Muscle layer of colon (tissue), 2 donors: ENCODE data around the gene TMEM26.
A peak's percentile ranks its signal among the peaks of the same experiment; 100 is the strongest.

Experiments used
- H3K27ac ChIP-seq: one replicate; pipeline ENCODE4 v1.7.0; 2013; ENCODE audit warnings: low read depth, mild to moderate bottlenecking, low read length, moderate library complexity
- H3K27me3 ChIP-seq, 2 donors: one replicate each; pipeline ENCODE4 v1.7.0; 2013; ENCODE audit warnings: low read length in 2 of 2, mild to moderate bottlenecking in 2 of 2; ENCODE audit not compliant: insufficient read depth in 2 of 2, control insufficient read depth in 1 of 2
- H3K36me3 ChIP-seq: one replicate; pipeline ENCODE4 v1.7.0; 2013; ENCODE audit warnings: mild to moderate bottlenecking, low read length; ENCODE audit not compliant: insufficient read depth
- H3K4me1 ChIP-seq: one replicate; pipeline ENCODE4 v1.7.0; 2013; ENCODE audit warnings: mild to moderate bottlenecking, low read length; ENCODE audit not compliant: insufficient read depth
- H3K4me3 ChIP-seq, 2 donors: one replicate each; pipeline ENCODE4 v1.7.0; 2013; ENCODE audit warnings: low read length in 2 of 2, low read depth in 1 of 2, mild to moderate bottlenecking in 1 of 2, moderate library complexity in 1 of 2
- H3K9ac ChIP-seq: one replicate; pipeline ENCODE4 v1.7.0; 2013; ENCODE audit warnings: low read length
- H3K9me3 ChIP-seq: one replicate; pipeline ENCODE4 v1.7.0; 2013; ENCODE audit warnings: mild to moderate bottlenecking, low read length
- donor health status: abdominal sarcoma.
- donor health status: Adenocarcinoma of cecum.

Gene TMEM26

DNA sequence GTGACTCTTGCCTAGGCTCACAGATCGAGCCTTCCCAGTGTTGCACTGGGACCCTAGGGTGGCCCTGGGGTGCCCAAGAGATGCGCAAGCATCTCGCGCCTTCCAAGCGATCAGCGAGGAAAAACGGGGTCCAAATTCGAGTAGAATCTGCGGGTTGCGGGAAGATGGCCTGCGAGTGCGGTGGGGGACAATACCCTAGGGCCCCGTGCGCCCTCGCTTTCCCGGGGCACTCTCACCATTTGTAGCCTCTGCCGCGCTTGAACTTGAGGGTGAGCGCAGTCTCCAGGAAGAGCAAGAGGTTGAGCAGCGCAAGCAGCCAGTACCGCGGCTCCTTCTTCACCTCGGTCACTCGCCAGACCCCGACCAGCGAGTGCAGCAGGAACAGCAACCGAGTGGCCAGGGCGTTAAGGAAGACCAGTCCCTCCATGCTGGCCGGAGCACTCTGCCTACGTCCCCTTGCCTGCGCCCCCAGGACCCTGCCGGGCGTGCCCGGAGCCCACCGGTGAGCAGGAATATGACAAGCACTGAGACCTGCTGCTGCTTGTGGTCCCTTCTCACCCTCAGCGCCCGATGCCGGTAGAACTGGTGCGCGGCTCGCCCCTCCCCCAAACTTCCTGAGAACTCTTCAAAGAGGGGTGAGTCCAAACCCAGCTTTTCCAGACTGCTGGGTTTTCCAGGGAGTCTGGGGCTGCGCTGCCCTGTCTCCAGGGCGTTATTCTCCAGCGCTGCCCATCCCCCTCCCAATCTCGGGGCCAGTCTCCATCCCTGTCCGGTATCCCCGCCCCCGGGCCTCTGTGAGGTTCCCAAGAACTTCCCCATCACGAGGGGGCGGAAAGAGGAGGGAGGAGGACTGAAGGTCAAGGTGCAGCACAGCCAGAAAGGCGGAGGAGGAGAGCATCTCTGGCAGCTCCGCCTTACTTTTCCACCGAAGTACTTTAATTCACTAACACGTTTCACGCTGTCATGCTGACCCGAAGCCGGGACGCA, at the start of gene TMEM26:
Gene TMEM26 (minus strand): TSS at position 727 of the 987 bp plus-strand sequence. CDS start 300 bp downstream, at position 427.
- H3K36me3 ChIP-seq: no peaks in the 10 kb centered on the region

GRCh38 chr10:61500460-61500859, 47.3 kb upstream of the TMEM26 start:
- no peak overlapping the region for H3K27ac ChIP-seq
- no peaks in the 10 kb centered on the region for H3K27me3 ChIP-seq
- no peaks in the 10 kb centered on the region for H3K4me1 ChIP-seq
- no peaks in the 10 kb centered on the region for H3K9me3 ChIP-seq
- H3K36me3 ChIP-seq: no peaks in the 10 kb centered on the region
- H3K4me3 ChIP-seq: no peak overlapping the region
- no peak overlapping the region for H3K9ac ChIP-seq

More for the DNA sequence above, at the start of gene TMEM26:
- Histone ChIP-seq H3K4me1 (peaks cover 7% of the 10 kb centered on the region), H3K27me3 (peaks cover 5 to 14% of the 10 kb centered on the region in 2 donors), H3K9ac (no peak within 1 kb of the TSS), H3K9me3 (no peaks in the 10 kb centered on the region), H3K27ac (peak within 1 kb of the TSS; percentile 7), H3K4me3 (peak within 1 kb of the TSS; percentile 58 to 60)

DNA sequence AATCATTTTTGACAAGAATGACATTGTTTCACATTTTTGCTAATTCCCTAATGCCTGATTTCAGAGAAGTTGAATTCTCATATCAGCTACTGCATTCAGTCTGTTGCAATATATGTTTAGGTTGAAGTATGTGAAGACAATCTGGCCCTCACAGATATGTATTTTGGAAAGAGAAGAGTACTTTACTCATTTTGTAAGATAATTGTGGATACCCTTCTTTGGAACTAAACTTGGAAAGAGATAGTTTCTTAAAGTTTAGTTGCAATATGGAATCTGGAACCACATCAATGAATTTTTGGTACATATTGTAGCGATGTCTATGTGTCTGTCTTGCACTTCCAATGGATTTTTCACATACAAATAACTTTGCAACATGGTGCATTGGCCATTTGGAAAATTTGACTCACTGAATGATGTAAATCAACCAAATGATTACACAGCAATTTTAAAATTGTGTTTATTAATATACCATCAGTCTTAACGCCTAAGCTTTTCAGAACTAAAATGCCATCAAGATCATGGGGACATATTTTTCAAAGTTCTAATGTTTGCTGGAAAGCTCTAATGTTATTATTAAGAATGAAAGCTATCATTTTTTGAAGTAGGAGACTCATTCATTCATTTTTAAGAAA, 39.3 kb upstream of the TMEM26 start:
- no peaks in the 10 kb centered on the region for H3K9me3 ChIP-seq
- H3K27me3 ChIP-seq: no peaks in the 10 kb centered on the region
- no peak overlapping the region for H3K27ac ChIP-seq
- no peak overlapping the region for H3K4me3 ChIP-seq
- H3K4me1 ChIP-seq: no peaks in the 10 kb centered on the region
- no peak overlapping the region for H3K9ac ChIP-seq
- no peaks in the 10 kb centered on the region for H3K36me3 ChIP-seq

- no peaks in the 10 kb centered on the region for H3K27me3 ChIP-seq
- H3K36me3 ChIP-seq: no peaks in the 10 kb centered on the region
- no peaks in the 10 kb centered on the region for H3K9me3 ChIP-seq
- H3K27ac ChIP-seq: no peak overlapping the region
- H3K4me3 ChIP-seq: no peak overlapping the region
- H3K4me1 ChIP-seq: no peaks in the 10 kb centered on the region
- no peak overlapping the region for H3K9ac ChIP-seq
These were observed 34.3 kb upstream of the TMEM26 start for GRCh38 chr10:61487506-61487905.

- Histone ChIP-seq H3K36me3 (no peaks in the 10 kb centered on the region), H3K9ac (no peak overlapping the region), H3K4me3 (no peak overlapping the region), H3K27me3 (no peaks in the 10 kb centered on the region), H3K9me3 (no peaks in the 10 kb centered on the region), H3K27ac (no peak overlapping the region), H3K4me1 (no peaks in the 10 kb centered on the region)
These were observed 33.7 kb upstream of the TMEM26 start for GRCh38 chr10:61486738-61487396.

GRCh38 chr10:61486251-61486650, 33.1 kb upstream of the TMEM26 start:
- Histone ChIP-seq H3K9me3 (no peaks in the 10 kb centered on the region), H3K27ac (no peak overlapping the region), H3K27me3 (no peaks in the 10 kb centered on the region), H3K9ac (no peak overlapping the region), H3K36me3 (no peaks in the 10 kb centered on the region), H3K4me1 (no peaks in the 10 kb centered on the region), H3K4me3 (no peak overlapping the region)

DNA sequence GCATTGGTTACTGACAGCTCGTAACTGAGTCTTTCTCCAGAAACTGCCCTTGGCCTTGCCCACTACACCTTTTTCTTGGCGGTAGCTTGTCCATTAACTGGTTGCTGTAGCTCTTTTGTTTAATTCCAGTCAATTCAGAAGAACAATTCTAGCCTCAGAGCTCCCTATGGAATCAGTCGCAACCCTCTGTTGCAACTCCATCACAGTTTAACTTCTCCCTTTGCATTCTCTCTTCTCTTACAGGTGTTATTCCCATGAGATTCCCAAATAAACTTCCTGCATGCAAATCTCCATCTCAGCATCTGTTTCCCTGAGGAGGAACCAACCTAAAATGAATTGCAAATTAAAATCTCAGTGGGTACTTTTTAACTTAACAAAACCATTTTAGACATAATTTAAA, 28.4 kb upstream of the TMEM26 start:
- no peak overlapping the region for H3K9ac ChIP-seq
- no peak overlapping the region for H3K27ac ChIP-seq
- H3K9me3 ChIP-seq: no peaks in the 10 kb centered on the region

DNA sequence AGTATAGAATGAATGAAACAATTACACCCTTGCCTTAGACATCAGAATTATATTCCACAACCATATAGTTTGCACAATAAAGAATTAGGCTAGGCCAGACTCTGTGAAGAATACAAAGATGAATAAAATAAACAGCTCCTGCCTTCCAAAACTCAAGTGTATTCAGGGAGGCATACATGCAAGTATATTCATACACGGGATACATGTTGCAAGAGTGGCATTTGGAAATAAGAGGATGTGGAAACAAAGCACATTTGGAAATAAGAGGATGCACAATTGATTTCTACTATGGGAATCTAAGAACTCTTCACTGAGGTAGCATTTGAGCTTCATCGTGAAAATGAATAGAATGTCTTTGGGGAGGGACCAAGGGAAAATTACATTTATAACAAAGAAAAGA, 27.0 kb upstream of the TMEM26 start:
- H3K27ac ChIP-seq: no peak overlapping the region
- no peak overlapping the region for H3K4me3 ChIP-seq
- no peaks in the 10 kb centered on the region for H3K9me3 ChIP-seq
- H3K36me3 ChIP-seq: no peaks in the 10 kb centered on the region
- no peaks in the 10 kb centered on the region for H3K4me1 ChIP-seq
- no peak overlapping the region for H3K9ac ChIP-seq
- H3K27me3 ChIP-seq: no peaks in the 10 kb centered on the region

More for the DNA sequence above, 28.4 kb upstream of the TMEM26 start:
- Histone ChIP-seq H3K36me3 (no peaks in the 10 kb centered on the region), H3K4me1 (no peaks in the 10 kb centered on the region), H3K4me3 (no peak overlapping the region), H3K27me3 (no peaks in the 10 kb centered on the region)

- H3K9ac ChIP-seq: no peak overlapping the region
- H3K4me1 ChIP-seq: no peaks in the 10 kb centered on the region
- no peaks in the 10 kb centered on the region for H3K9me3 ChIP-seq
- no peak overlapping the region for H3K27ac ChIP-seq
- H3K36me3 ChIP-seq: no peaks in the 10 kb centered on the region
- H3K4me3 ChIP-seq: no peak overlapping the region
- no peaks in the 10 kb centered on the region for H3K27me3 ChIP-seq
These were observed 25.6 kb upstream of the TMEM26 start for GRCh38 chr10:61478621-61479312.

GRCh38 chr10:61477451-61477850, 24.3 kb upstream of the TMEM26 start:
- no peak overlapping the region for H3K4me3 ChIP-seq
- no peaks in the 10 kb centered on the region for H3K4me1 ChIP-seq
- no peak overlapping the region for H3K27ac ChIP-seq
- no peaks in the 10 kb centered on the region for H3K27me3 ChIP-seq
- H3K36me3 ChIP-seq: no peaks in the 10 kb centered on the region
- no peak overlapping the region for H3K9ac ChIP-seq
- no peaks in the 10 kb centered on the region for H3K9me3 ChIP-seq

- no peaks in the 10 kb centered on the region for H3K27me3 ChIP-seq
- H3K4me1 ChIP-seq: no peaks in the 10 kb centered on the region
- no peak overlapping the region for H3K9ac ChIP-seq
- H3K27ac ChIP-seq: no peak overlapping the region
- no peaks in the 10 kb centered on the region for H3K36me3 ChIP-seq
- H3K4me3 ChIP-seq: no peak overlapping the region
- no peaks in the 10 kb centered on the region for H3K9me3 ChIP-seq
These were observed 23.3 kb upstream of the TMEM26 start for GRCh38 chr10:61476529-61476928.
